ENCODE measurements around the gene NEURL4. TPM values are rescaled to one million over a fixed set of nuclear protein-coding genes. Genes with fewer than 3 reads are reported as not detected.
A peak's percentile ranks its signal among the peaks of the same experiment; 100 is the strongest.

Gene NEURL4
- total RNA-seq, 4 donors from 2014 or later: 12.4 to 64.7 (median 34.1) TPM

- Histone ChIP-seq H3K4me1 (peaks cover 0 to 27% of the 10 kb centered on the region in 2 donors), H3K4me3 (no peak overlapping the region), H3K27ac (peak overlapping the region in 1 of 2 donors; percentile 13), H3K36me3 (no peaks in the 10 kb centered on the region), H3K27me3 (peaks cover 0 to 6% of the 10 kb centered on the region in 2 donors), H3K9me3 (no peaks in the 10 kb centered on the region)
- no peak for DNase-seq
- intact Hi-C loops (cut with DNase I; ENCODE audit: low total_unique reads): loop anchor here (10.0 kb wide), 1 partner anchor 237 kb away; no protein-coding TSS in a partner anchor
- TF ChIP-seq CTCF (IDR thresholded peaks at IDR 0.05): no peak
- TF ChIP-seq POLR2A (IDR thresholded peaks at IDR 0.05): no peak
These were observed 36.9 kb downstream of the NEURL4 start for GRCh38 chr17:7292194-7292593.

- intact Hi-C loops (cut with DNase I; ENCODE audit: low total_unique reads): loop anchor here (10.0 kb wide), 1 partner anchor 236 kb away; no protein-coding TSS in a partner anchor
- Histone ChIP-seq H3K4me1 (peaks cover 0 to 22% of the 10 kb centered on the region in 2 donors), H3K9me3 (no peaks in the 10 kb centered on the region), H3K36me3 (no peaks in the 10 kb centered on the region), H3K27ac (no peak overlapping the region), H3K4me3 (no peak overlapping the region), H3K27me3 (peaks cover 0 to 6% of the 10 kb centered on the region in 2 donors)
- no peak for DNase-seq
- TF ChIP-seq CTCF (IDR thresholded peaks at IDR 0.05) (no peak), POLR2A (IDR thresholded peaks at IDR 0.05) (no peak)
These were observed 38.5 kb downstream of the NEURL4 start for GRCh38 chr17:7290685-7291084.

GRCh38 chr17:7290166-7290565, 39.0 kb downstream of the NEURL4 start:
- no peak for TF ChIP-seq POLR2A (IDR thresholded peaks at IDR 0.05)
- TF ChIP-seq CTCF (IDR thresholded peaks at IDR 0.05): no peak
- DNase-seq: no peak
- H3K36me3 ChIP-seq: no peaks in the 10 kb centered on the region
- H3K9me3 ChIP-seq: no peaks in the 10 kb centered on the region
- intact Hi-C loops (cut with DNase I; ENCODE audit: low total_unique reads): loop anchor here (10.0 kb wide), 1 partner anchor 235 kb away; no protein-coding TSS in a partner anchor
- H3K27me3 ChIP-seq: peaks cover 0 to 6% of the 10 kb centered on the region in 2 donors
- no peak overlapping the region for H3K4me3 ChIP-seq
- no peak overlapping the region for H3K27ac ChIP-seq
- H3K4me1 ChIP-seq: peaks cover 0 to 20% of the 10 kb centered on the region in 2 donors

GRCh38 chr17:7289256-7290032, 39.7 kb downstream of the NEURL4 start:
- intact Hi-C loops (cut with DNase I; ENCODE audit: low total_unique reads): loop anchor here (10.0 kb wide), 1 partner anchor 235 kb away; no protein-coding TSS in a partner anchor
- TF ChIP-seq CTCF (IDR thresholded peaks at IDR 0.05) (no peak), POLR2A (IDR thresholded peaks at IDR 0.05) (no peak)
- no peak for DNase-seq
- Histone ChIP-seq H3K36me3 (no peaks in the 10 kb centered on the region), H3K4me3 (no peak overlapping the region), H3K9me3 (no peaks in the 10 kb centered on the region), H3K27me3 (peaks cover 0 to 6% of the 10 kb centered on the region in 2 donors), H3K4me1 (peaks cover 0 to 15% of the 10 kb centered on the region in 2 donors), H3K27ac (no peak overlapping the region)

GRCh38 chr17:7285679-7286078, 43.5 kb downstream of the NEURL4 start:
- Histone ChIP-seq H3K36me3 (no peaks in the 10 kb centered on the region), H3K27me3 (no peaks in the 10 kb centered on the region), H3K4me1 (peaks cover 0 to 11% of the 10 kb centered on the region in 2 donors), H3K9me3 (no peaks in the 10 kb centered on the region), H3K27ac (no peak overlapping the region), H3K4me3 (no peak overlapping the region)
- intact Hi-C loops (cut with DNase I; ENCODE audit: low total_unique reads): no loop called here
- DNase-seq: no peak
- TF ChIP-seq CTCF (IDR thresholded peaks at IDR 0.05): no peak
- TF ChIP-seq POLR2A (IDR thresholded peaks at IDR 0.05): no peak
